HAP-1 (cell line): ENCODE results near the gene DIP2C.

Experiments used
- DNase-seq, 2 experiments: peaks; one replicate each; pipeline ENCODE4 v3.0.0-alpha.2; 2016 to 2020; ENCODE audit warnings: low spot score in 2 of 2
- H3K27me3 ChIP-seq: fragments of 250-450 bp; sonication (Bioruptor Pico); 2 replicates; pipeline ENCODE4 v1.5.1; 2020; ENCODE audit warnings: low read depth, mild to moderate bottlenecking, moderate library complexity
- H3K36me3 ChIP-seq: fragments of 250-450 bp; sonication (Bioruptor Pico); replicated peaks from 2 replicates; pipeline ENCODE4 v1.5.1; 2020; ENCODE audit warnings: mild to moderate bottlenecking
- H3K4me1 ChIP-seq: fragments of 250-450 bp; sonication (Bioruptor Pico); 2 replicates; pipeline ENCODE4 v1.5.1; 2020; ENCODE audit warnings: mild to moderate bottlenecking
- H3K4me3 ChIP-seq: fragments of 250-450 bp; sonication (Bioruptor Pico); 2 replicates; pipeline ENCODE4 v1.5.1; 2020; ENCODE audit warnings: mild to moderate bottlenecking, moderate library complexity
- H3K9me3 ChIP-seq: fragments of 250-450 bp; sonication (Bioruptor Pico); 2 replicates; pipeline ENCODE4 v1.5.1; 2020; ENCODE audit warnings: mild to moderate bottlenecking, moderate library complexity
- in situ Hi-C: fragments of 300-500 bp; cut with MboI; formaldehyde crosslinking; loops from 3 replicates; pipeline ENCODE4 v1.14.3; 2020; ENCODE audit warnings: low sequenced_read_pairs, inconsistent platforms, mixed read lengths

Gene DIP2C

DNA sequence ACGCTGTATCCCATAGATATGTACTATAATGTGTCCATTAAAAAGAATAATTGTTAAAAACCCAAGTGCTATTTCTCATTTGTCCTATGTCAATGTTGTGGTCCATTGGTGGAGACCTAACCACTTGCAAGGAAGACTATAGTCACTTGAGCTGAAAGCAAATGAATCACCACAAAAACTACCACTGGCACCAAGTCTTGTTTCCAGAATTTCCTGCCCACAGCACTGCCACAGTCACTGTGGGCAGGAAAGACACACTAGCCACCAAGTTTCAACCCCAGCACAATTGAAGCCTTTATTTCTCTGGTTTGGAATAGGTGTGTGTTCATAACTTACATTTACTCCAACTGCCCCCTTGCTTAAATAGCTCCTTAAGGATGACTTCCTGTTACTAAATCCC is 12.4 kb downstream of the DIP2C start:
- Histone ChIP-seq H3K4me1 (no peaks in the 10 kb centered on the region), H3K36me3 (no peaks in the 10 kb centered on the region), H3K9me3 (no peaks in the 10 kb centered on the region), H3K4me3 (no peak overlapping the region), H3K27me3 (no peaks in the 10 kb centered on the region)
- DNase-seq: no peak
- in situ Hi-C loops: no loop called here

DNA sequence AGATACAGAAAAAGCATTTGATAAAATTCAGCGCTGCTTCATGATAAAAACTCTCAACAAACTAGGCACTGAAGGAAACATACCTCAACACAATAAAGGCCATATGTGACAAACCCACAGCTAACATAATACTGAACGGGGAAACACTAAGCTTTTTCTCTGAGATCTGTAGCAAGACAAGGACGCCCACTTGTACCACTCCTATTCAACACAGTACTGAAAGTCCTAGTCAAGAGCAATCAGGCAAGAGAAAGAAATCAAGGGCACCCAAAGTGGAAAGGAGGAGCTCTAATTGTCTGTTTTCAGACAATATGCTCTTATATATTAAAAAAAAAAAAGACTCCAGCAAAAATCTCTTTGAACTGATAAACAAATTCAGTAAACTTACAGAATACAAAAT is 13.3 kb downstream of the DIP2C start:
- H3K27me3 ChIP-seq: no peaks in the 10 kb centered on the region
- H3K4me3 ChIP-seq: no peak overlapping the region
- H3K4me1 ChIP-seq: no peaks in the 10 kb centered on the region
- no peak for DNase-seq
- H3K9me3 ChIP-seq: no peaks in the 10 kb centered on the region
- in situ Hi-C loops: no loop called here
- no peaks in the 10 kb centered on the region for H3K36me3 ChIP-seq

DNA sequence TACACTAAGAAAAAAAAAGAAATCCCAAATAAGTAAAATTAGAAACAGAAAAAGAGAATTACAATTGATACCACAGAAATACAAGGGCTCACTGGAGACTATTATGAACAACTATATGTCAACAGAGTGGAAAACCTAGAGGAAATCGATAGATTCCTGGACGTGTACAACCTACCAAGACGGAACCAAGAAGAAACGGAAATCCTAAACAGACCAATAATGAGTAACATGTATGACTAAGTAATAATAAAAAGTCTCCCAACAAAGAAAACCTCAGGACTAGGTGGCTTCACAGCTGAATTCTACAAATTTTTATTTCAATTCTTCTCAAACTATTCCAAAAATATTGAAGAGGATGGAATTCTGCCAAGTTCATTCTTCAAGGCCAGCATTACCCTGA is 13.9 kb downstream of the DIP2C start:
- no peaks in the 10 kb centered on the region for H3K9me3 ChIP-seq
- no peak for DNase-seq
- H3K36me3 ChIP-seq: no peaks in the 10 kb centered on the region
- no peaks in the 10 kb centered on the region for H3K4me1 ChIP-seq
- H3K27me3 ChIP-seq: no peaks in the 10 kb centered on the region
- H3K4me3 ChIP-seq: no peak overlapping the region
- in situ Hi-C loops: no loop called here

DNA sequence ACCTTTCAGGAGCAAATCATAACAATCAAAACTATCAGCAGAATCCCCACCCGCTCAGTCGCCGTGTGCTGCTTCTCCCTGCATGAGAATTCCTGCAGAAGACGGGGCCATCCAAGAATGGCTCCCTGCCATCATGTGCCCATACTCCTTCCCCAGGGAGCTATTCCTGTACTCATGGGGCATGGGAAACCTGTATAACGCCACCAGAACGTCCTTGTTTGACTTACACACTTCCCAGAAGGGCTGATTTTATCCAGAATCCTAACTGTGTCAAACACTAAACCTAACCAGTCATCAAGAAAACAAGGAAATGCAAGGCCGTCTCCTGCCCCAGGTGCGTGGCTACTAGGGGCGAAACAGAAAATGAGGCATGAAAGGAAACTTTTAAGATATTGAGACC is 16.0 kb downstream of the DIP2C start:
- Histone ChIP-seq H3K27me3 (no peaks in the 10 kb centered on the region), H3K4me3 (no peak overlapping the region), H3K9me3 (no peaks in the 10 kb centered on the region), H3K36me3 (no peaks in the 10 kb centered on the region), H3K4me1 (no peaks in the 10 kb centered on the region)
- no peak for DNase-seq
- in situ Hi-C loops: no loop called here

DNA sequence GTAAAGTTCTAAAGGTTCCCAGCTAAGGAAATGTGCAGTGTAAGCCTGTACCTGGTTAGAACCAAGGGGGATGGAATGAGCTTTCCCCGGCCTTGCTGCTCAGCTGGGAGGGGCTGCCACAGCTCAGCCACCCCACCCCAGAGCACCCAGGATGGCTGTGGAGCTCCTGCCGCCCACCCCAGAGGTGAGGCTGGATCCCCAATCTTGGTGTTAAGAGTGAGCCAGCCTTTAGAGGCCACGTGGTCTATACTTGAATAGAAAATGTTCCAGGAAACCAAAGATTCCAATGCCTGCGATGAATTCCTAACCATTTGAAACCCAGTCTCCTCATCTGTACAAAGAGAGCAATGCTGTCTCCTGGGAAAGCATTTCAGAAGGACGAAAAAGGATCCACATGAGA is 16.5 kb downstream of the DIP2C start:
- H3K4me3 ChIP-seq: no peak overlapping the region
- no peak for DNase-seq
- H3K36me3 ChIP-seq: no peaks in the 10 kb centered on the region
- in situ Hi-C loops: no loop called here
- H3K27me3 ChIP-seq: no peaks in the 10 kb centered on the region
- H3K9me3 ChIP-seq: no peaks in the 10 kb centered on the region
- H3K4me1 ChIP-seq: no peaks in the 10 kb centered on the region

DNA sequence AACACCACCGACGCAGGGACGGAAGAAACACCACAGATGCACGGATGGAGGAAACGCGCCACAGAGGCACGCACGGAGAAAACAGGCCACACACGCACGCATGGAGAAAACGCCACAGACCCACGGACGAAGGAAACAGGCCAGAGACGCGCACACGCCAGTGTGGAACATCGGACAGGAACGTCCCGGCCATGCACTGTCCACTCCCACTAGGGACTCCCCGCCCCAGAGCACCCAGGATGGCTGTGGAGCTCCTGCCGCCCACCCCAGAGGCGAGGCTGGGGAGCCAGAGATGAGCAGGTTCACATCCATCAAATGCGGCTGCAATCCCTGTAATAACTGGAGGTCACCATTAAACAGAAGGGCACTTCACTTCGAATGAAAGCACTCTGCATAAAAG is 17.3 kb downstream of the DIP2C start:
- in situ Hi-C loops: no loop called here
- no peaks in the 10 kb centered on the region for H3K4me1 ChIP-seq
- no peaks in the 10 kb centered on the region for H3K9me3 ChIP-seq
- no peak overlapping the region for H3K4me3 ChIP-seq
- DNase-seq: no peak
- no peaks in the 10 kb centered on the region for H3K27me3 ChIP-seq
- H3K36me3 ChIP-seq: no peaks in the 10 kb centered on the region

DNA sequence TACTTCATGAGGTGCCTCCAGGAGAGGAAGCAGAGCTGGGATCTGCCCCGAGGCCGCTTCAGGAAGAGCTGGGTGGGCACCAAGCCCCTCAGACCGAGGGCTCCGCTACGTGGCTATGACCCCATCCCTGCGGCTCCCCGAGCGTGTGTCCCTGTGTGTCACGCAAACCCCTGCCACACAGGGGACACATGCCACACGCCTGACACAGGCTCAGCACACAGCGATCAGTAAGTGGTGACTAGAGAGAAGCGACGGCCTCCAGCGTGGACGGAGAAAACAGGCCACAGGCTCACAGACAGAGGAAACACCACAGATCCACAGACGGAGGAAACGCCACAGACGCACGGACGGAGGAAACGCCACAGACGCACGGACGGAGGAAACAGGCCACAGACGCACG is 18.5 kb downstream of the DIP2C start:
- Histone ChIP-seq H3K9me3 (no peaks in the 10 kb centered on the region), H3K36me3 (no peaks in the 10 kb centered on the region), H3K27me3 (no peaks in the 10 kb centered on the region), H3K4me1 (no peaks in the 10 kb centered on the region), H3K4me3 (no peak overlapping the region)
- in situ Hi-C loops: no loop called here
- DNase-seq: peak in 1 of 2 experiments; percentile 2

DNA sequence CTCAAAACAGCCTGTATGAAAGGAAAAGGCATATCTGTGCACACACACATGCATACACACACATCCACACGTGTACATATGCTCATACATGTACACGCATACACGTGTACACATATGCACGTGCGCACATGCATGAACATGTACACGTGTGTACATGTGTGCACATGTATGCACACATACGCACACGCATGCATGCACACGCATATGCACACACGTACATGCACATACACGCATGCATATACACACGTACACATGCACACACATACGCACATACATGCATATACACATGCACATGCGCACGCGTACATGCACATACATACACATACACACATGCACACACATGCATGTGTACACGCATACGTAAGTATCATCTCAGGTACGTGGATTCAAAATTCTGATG is 19.4 kb downstream of the DIP2C start:
- H3K4me1 ChIP-seq: no peaks in the 10 kb centered on the region
- DNase-seq: no peak

DNA sequence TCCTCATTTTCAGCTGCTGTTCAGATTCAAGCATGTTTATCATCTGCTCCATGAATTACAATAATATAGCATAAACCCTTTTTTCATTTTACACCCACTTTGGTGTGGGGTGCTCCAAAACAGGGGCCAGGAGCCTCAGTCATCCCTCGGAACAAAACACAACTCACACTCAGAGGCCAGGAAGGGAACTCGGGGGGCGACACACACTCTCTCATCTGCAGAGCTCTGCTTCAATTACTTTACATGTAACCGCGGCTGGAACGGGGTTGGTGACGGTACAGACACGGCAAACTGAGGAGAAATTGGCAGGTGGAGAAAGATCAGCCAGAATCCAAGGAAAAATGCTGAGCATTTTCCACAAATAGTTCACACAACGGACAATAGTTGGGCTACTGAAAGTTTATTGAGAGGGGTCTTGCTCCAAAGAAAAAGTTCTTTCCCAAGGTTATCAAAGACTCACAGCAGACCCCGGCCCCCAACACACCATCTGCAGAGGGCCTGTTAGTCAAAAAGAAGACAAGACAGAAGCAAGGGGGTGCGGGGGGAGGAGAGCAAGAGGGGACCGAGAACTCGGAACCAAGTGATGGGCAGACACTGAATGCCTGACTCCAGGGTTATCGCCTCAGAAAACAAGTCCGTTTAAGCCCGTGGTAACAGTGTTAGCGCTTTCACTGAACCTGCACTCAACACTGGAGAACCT is 20.5 kb downstream of the DIP2C start:
- Histone ChIP-seq H3K9me3 (no peaks in the 10 kb centered on the region), H3K4me1 (0 out of 2 replicates have a peak, but pooled peaks cover 5% of the 10 kb centered on the region), H3K27me3 (no peaks in the 10 kb centered on the region), H3K36me3 (no peaks in the 10 kb centered on the region), H3K4me3 (no peak overlapping the region)
- DNase-seq: peak in 1 of 2 experiments; percentile 4
- in situ Hi-C loops: no loop called here

More for the DNA sequence above, 19.4 kb downstream of the DIP2C start:
- Histone ChIP-seq H3K9me3 (no peaks in the 10 kb centered on the region), H3K4me3 (no peak overlapping the region), H3K36me3 (no peaks in the 10 kb centered on the region), H3K27me3 (no peaks in the 10 kb centered on the region)
- in situ Hi-C loops: no loop called here

DNA sequence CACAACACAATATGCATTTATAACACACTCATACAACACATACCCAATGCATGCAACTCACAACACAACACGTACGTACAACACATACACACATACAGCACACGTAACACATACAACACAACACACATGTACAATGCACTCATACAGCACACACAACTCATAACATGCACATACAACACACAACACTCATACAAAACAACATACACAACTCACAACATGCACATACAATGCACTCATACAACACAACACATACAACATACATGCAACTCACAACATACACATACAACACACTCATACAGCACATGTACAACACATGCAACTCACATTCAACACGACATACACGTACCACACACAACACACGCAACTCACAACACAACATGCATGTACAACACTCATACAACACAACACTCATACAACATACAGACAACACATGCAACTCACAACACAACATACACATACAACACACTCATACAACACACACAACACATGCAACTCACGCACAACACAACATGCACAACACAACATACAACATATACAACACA is 21.8 kb downstream of the DIP2C start:
- Histone ChIP-seq H3K9me3 (no peaks in the 10 kb centered on the region), H3K36me3 (no peaks in the 10 kb centered on the region), H3K4me1 (0 out of 2 replicates have a peak, but pooled peaks cover 5% of the 10 kb centered on the region), H3K27me3 (no peaks in the 10 kb centered on the region), H3K4me3 (no peak overlapping the region)
- no peak for DNase-seq
- in situ Hi-C loops: no loop called here

DNA sequence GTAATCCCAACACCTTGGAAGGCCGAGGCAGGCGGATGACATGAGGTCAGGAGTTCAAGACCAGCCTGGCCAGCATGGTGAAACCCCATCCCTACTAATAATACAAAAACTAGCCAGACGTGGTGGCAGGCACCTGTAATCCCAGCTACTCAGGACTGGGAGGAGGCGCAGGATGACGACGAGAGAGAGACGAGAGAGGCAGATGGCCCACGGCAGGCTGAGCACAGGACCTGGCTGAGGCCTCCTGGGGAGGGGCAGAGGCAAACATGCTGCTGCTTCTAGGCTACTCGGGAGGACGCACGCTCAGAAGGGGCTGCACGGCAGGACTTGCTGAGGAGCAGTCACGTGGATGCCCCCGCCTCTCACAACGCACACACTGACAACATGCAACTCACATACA is 22.4 kb downstream of the DIP2C start:
- Histone ChIP-seq H3K4me1 (0 out of 2 replicates have a peak, but pooled peaks cover 5% of the 10 kb centered on the region), H3K36me3 (no peaks in the 10 kb centered on the region), H3K27me3 (no peaks in the 10 kb centered on the region), H3K4me3 (no peak overlapping the region), H3K9me3 (no peaks in the 10 kb centered on the region)
- DNase-seq: peak in 1 of 2 experiments; percentile 6
- in situ Hi-C loops: no loop called here

DNA sequence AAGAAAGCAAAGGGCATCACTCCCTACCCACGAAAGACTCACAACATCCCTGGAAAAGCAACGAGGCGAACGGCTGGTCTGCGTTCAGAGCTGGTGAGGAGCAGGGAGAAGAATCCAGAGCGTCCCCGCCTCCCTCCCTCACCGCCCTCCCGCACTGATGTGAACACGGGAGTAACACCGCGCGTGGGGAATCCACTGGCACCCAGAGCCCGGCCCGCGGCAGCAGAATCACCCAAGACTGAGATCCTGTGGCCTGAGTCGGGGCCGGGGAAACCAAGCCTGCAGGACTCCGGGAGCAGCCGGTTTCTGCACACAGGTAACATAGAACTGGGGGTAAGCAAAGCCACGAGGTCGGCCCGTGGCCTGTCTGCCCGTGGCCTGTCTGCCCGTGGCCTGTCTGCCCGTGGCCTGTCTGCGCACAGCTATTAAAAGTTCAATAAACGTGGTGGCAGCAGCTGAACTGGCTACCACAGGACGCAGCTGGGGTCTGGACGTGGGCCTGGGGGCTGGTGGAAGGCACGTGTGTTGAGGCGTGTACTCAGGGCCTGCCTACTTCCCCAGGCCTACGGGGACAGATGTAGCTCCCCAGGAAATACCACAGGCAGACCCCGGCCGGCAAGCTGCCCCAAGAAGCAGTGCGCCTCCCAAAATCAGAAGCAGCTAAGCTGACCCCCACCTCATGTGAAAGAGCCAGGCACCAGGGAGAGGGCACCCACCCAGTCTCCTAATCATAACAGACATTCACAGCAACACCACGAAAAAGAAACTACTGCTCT is 23.0 kb downstream of the DIP2C start:
- H3K27me3 ChIP-seq: no peaks in the 10 kb centered on the region
- in situ Hi-C loops: no loop called here
- H3K4me3 ChIP-seq: no peak overlapping the region
- H3K4me1 ChIP-seq: 0 out of 2 replicates have a peak, but pooled peaks cover 5% of the 10 kb centered on the region
- H3K9me3 ChIP-seq: no peaks in the 10 kb centered on the region
- DNase-seq: peak in 1 of 2 experiments; percentile 4
- no peaks in the 10 kb centered on the region for H3K36me3 ChIP-seq

DNA sequence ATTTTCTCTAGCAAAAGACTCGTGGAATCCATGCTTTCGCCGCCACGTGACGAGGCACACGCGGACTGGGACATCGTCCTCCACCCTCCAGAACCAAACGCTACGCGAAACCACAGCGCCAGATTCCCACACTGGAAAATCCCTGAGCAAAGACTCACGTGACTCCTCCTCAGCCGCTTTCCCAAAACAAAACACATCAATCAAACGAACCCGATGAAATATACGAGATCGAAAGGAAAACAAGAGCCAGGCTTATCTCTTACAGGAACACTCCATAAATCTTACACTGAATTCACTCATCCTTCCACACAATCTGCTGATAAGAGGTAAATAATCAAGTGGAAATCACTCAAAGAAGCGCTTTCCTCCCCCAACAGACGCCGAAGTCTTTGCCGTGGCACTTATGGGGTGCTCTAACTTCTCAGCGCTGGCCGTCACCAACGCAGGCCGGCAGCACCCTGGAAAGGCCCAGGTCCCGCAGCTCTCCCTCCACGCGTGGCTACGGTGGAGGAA is 23.8 kb downstream of the DIP2C start:
- no peak overlapping the region for H3K4me3 ChIP-seq
- H3K9me3 ChIP-seq: no peaks in the 10 kb centered on the region
- H3K4me1 ChIP-seq: peaks cover 7% of the 10 kb centered on the region; the same call in 1 of the 2 replicates
- in situ Hi-C loops: no loop called here
- no peaks in the 10 kb centered on the region for H3K36me3 ChIP-seq
- H3K27me3 ChIP-seq: no peaks in the 10 kb centered on the region
- DNase-seq: no peak

DNA sequence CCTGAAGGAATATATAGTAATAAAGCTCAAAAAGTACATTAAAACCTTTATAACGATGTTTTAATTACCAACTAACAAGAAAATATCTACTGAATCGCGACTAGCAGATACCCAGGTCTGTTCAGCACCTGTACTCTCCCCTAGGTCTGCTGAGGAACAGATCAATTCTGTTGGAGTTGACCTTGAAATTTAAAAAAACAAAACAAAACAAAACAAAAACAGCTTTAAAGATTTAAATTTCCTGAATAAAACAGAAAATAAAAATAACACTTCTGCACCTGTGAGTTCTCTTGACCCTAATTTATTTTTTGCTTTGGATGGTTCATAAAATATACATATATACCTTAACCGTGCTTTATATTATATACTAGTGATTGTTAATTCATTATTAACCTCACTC is 24.6 kb downstream of the DIP2C start:
- Histone ChIP-seq H3K9me3 (no peaks in the 10 kb centered on the region), H3K36me3 (no peaks in the 10 kb centered on the region), H3K4me3 (no peak overlapping the region), H3K4me1 (peaks cover 11% of the 10 kb centered on the region; the same call in 1 of the 2 replicates), H3K27me3 (no peaks in the 10 kb centered on the region)
- in situ Hi-C loops: no loop called here
- no peak for DNase-seq
